Esophagus (tissue), 2 donors: ENCODE results near the gene LIMD2. TPM values are rescaled to one million over a fixed set of nuclear protein-coding genes. Genes with fewer than 3 reads are reported as not detected.

Experiments
- H3K27ac ChIP-seq, 2 donors: one replicate each; pipeline ENCODE4 v1.5.1; 2013; ENCODE audit warnings: low read depth in 2 of 2, mild to moderate bottlenecking in 2 of 2, inconsistent platforms in 1 of 2, low read length in 1 of 2, moderate library complexity in 1 of 2
- H3K27me3 ChIP-seq, 2 donors: one replicate each; pipeline ENCODE4 v1.6.1; 2013; ENCODE audit warnings: low read length in 2 of 2, control low read depth in 1 of 2, mild to moderate bottlenecking in 1 of 2; ENCODE audit not compliant: insufficient read depth in 2 of 2, control insufficient read depth in 1 of 2
- H3K36me3 ChIP-seq, 2 donors: one replicate each; pipeline ENCODE4 v1.6.1; 2013; ENCODE audit warnings: low read length in 1 of 2; ENCODE audit not compliant: control insufficient read depth in 2 of 2, insufficient read depth in 2 of 2
- H3K4me1 ChIP-seq, 2 donors: one replicate each; pipeline ENCODE4 v1.6.1; 2013; ENCODE audit warnings: low read length in 1 of 2; ENCODE audit not compliant: control insufficient read depth in 2 of 2, insufficient read depth in 2 of 2
- H3K4me3 ChIP-seq, 2 donors: one replicate each; pipeline ENCODE4 v1.5.1; 2013; ENCODE audit warnings: low read length in 2 of 2, mild to moderate bottlenecking in 2 of 2, low read depth in 1 of 2, moderate library complexity in 1 of 2
- H3K9me3 ChIP-seq, 2 donors: one replicate each; pipeline ENCODE4 v1.6.1; 2013; ENCODE audit warnings: mild to moderate bottlenecking in 2 of 2, low read depth in 1 of 2, low read length in 1 of 2, moderate library complexity in 1 of 2; ENCODE audit not compliant: control insufficient read depth in 2 of 2, insufficient read depth in 1 of 2
- WGBS, 2 donors: extraction: QIAGEN DNeasy Blood & Tissue Kit; methylation state at CpG; one replicate each; pipeline ENCODE4 v1.1.7; 2013; 5-methylcytosine and 5-hydroxymethylcytosine counted together
- polyA plus RNA-seq, 2 donors: library from polyadenylated mRNA; stranded (reverse); fragments of 200-250 nt; gene quantifications; one replicate each; pipeline ENCODE4 v1.2.3, GENCODE V29; 2013
- donor health status: healthy with polysubstance abuse.
- donor health status: Bipolar disorder and iron deficiency.

The LIMD2 gene
- polyA plus RNA-seq, 2 donors: 4.6 to 6.3 TPM

DNA sequence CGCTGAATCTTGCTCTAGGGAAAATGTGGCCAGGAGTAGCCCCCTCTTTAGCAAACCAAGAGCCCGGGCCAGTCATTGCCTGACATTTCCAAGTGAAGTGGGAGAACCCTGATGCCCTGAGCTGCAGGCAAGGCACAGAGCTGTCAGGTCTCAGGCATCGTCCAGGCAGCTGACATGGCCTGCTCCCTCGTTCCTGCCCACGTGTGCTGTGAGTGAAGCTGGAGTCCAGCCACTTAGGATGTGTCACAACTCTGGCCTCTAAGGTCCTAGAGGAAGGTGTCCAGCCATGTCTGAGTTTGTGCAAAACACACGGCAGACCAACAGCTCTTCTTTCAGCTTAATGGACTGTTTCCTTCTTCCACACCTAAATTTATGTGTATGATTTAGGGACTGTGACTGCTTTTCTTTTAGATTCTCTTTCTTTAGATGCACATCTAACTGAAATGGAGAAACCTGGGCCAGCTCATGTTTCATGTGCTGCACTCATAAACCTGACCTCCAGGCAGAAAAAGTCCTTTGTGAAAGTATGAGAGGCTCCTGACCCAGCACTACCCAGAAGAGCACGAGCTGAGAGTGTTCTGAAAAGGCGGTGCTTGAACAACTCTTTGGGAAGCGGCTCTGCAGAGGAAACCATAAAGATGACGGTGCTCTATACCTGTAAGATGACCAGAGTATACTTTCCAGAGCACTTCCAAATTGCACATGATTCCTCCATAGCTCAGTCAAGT lies 14.8 kb upstream of the LIMD2 start:
- H3K9me3 ChIP-seq: no peaks in the 10 kb centered on the region
- 78 to 82% methylated on average over 10 of the region's 10 CpGs for WGBS, 2 donors
- no peaks in the 10 kb centered on the region for H3K27me3 ChIP-seq
- H3K4me1 ChIP-seq: no peaks in the 10 kb centered on the region
- no peak overlapping the region for H3K27ac ChIP-seq
- H3K36me3 ChIP-seq: peaks cover 12% of the 10 kb centered on the region in 2 donors
- H3K4me3 ChIP-seq: no peak overlapping the region

DNA sequence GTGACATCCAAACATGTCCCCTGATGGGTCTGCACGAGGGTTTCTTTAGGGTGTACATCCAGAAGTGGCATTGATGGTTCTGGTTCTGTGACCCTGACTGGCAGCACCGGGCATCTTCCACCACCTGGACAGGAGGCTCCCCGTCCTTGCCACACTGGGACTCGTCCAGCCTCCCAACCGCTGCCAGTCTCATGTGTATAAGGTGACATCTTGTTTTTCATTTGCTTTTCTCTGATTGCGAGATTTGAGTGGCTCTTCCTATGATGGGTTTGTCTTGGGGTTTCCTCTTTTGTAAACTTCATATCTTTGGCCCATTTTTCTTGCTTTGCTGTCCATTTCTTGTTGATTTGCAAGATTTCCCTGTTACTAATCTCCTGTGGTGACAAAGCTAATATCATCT lies 9.2 kb upstream of the LIMD2 start:
- no peaks in the 10 kb centered on the region for H3K4me1 ChIP-seq
- H3K27me3 ChIP-seq: no peaks in the 10 kb centered on the region
- WGBS, 2 donors: 90 to 92% methylated on average over 6 of the region's 6 CpGs
- H3K9me3 ChIP-seq: no peaks in the 10 kb centered on the region
- no peak overlapping the region for H3K4me3 ChIP-seq
- peaks cover 8 to 25% of the 10 kb centered on the region in 2 donors for H3K36me3 ChIP-seq
- no peak overlapping the region for H3K27ac ChIP-seq

DNA sequence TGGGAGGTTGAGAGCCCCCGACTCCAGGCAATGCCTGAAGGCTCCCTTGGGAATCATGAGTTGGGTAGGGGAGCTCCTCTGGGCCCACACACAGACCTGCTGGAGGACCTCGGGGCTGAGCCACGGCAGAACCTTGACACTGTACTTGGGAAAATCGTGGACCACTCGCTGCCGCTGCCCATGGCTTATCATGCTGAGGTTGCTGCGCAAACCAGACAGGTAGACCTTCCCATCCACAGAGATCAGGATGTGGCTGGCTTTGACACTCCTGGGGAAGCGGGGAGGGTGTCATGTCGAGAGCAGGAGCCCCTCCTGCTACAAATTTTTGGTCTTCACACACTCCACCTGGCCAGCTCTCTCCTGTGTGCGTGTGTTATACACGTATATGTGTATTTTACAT lies 7.2 kb upstream of the LIMD2 start:
- Histone ChIP-seq H3K9me3 (no peaks in the 10 kb centered on the region), H3K4me3 (no peak overlapping the region), H3K36me3 (peaks cover 14 to 27% of the 10 kb centered on the region in 2 donors), H3K4me1 (no peaks in the 10 kb centered on the region), H3K27me3 (no peaks in the 10 kb centered on the region), H3K27ac (no peak overlapping the region)
- 86 to 88% methylated on average over 11 of the region's 11 CpGs for WGBS, 2 donors

DNA sequence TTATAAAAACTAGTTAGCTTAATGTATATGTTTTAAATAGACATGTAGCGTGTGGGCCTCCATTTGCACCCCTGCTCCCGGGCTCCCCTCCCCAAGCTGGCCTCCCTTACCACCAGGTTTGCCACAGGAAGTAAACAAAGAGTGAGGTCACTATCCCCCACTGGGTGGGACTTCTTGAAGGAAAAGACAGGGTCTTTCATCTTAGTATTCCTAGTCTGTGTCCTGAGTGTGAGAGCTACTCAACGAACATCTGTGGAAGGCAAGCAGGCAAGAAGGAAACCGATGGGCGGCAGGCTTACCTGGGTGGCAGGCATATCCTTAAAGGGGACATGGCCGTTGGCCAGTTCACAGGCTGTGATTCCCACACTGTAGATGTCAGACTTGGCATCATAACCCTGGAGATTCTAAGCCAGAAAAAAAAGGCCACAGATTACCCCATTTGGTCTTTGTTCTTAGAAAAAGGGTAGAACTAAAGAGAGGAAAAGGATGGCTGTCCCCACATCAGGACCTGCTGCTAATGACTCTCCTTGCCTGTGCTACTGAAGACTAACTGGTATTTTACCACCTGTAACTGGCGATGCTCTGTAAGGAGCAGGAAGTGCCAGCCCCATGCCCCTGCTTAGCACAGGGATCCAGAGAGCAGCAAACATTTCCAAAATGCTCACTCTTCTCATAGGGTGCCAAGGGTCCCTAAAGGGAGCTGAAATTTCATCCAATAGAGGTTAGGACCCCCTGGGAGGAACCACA lies 6.6 kb upstream of the LIMD2 start:
- H3K4me1 ChIP-seq: no peaks in the 10 kb centered on the region
- H3K9me3 ChIP-seq: no peaks in the 10 kb centered on the region
- no peak overlapping the region for H3K27ac ChIP-seq
- WGBS, 2 donors: 73 to 80% methylated on average over 7 of the region's 7 CpGs
- H3K27me3 ChIP-seq: no peaks in the 10 kb centered on the region
- H3K36me3 ChIP-seq: peaks cover 14 to 27% of the 10 kb centered on the region in 2 donors
- H3K4me3 ChIP-seq: no peak overlapping the region

DNA sequence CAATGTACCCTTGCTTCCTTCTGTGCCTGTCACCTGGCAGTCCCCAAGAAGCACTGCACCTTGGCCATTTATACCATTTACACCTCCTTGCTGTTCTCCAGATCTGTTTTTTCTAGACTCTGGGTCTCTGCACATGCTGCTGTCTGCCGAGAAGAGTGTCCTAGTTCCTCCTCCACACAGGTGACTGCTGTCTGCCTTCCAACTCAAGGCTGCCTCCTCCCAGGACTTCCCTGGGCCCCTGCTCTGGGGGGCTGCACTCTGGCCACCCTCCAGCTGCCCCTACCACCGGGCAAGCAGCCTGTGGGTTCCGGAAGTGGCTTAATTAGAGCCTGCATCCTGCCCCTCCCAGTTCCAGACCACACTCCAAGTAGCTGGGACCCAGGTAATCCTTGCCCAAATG lies 5.7 kb upstream of the LIMD2 start:
- 63 to 65% methylated on average over 3 of the region's 3 CpGs for WGBS, 2 donors
- no peak overlapping the region for H3K27ac ChIP-seq
- H3K9me3 ChIP-seq: no peaks in the 10 kb centered on the region
- no peak overlapping the region for H3K4me3 ChIP-seq
- H3K36me3 ChIP-seq: peaks cover 10 to 24% of the 10 kb centered on the region in 2 donors
- peaks cover 0 to 4% of the 10 kb centered on the region in 2 donors for H3K4me1 ChIP-seq
- no peaks in the 10 kb centered on the region for H3K27me3 ChIP-seq

DNA sequence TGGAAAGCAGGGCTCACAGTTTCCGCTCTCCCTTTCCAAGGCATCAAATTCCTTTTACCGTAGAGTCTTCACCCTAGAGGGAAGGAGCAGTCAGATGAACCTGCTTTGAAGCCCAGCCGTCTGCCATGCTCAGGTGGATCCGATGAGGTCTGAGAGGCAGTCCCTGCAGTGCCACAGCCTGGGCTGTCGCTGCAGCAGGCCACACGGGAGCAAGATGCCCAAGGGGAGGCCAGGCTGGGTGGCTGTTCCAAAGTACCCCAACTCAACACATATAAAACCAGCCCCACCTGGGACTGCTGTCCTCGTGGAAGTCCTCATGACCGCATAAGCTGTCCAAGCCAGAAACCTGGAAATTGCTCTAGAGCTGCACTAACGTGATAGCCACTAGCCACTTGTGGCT lies 4.9 kb upstream of the LIMD2 start:
- Histone ChIP-seq H3K4me1 (peaks cover 4 to 8% of the 10 kb centered on the region in 2 donors), H3K27me3 (no peaks in the 10 kb centered on the region), H3K27ac (no peak overlapping the region), H3K4me3 (no peak overlapping the region), H3K36me3 (peaks cover 6 to 20% of the 10 kb centered on the region in 2 donors), H3K9me3 (no peaks in the 10 kb centered on the region)
- WGBS, 2 donors: 86 to 89% methylated on average over 9 of the region's 9 CpGs

DNA sequence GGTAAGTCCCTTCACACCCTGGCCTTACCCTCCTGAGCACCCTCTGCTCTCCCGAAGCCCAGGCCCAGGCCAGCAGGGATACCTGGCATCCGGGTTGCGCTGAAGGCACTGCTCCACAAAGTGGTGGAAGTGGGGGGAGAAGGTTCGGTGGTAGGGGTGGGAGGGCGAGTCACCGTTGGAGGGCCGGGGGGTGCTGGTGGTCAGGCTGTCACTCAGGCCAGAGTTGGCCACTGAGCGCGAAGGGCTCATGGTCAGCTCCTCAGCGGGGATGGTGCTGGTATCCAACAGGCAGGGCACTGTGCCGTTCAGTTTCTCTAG lies 4.3 kb upstream of the LIMD2 start:
- Histone ChIP-seq H3K36me3 (peaks cover 5 to 17% of the 10 kb centered on the region in 2 donors), H3K27me3 (no peaks in the 10 kb centered on the region), H3K9me3 (no peaks in the 10 kb centered on the region), H3K4me1 (peaks cover 4 to 8% of the 10 kb centered on the region in 2 donors), H3K27ac (no peak overlapping the region), H3K4me3 (no peak overlapping the region)
- WGBS, 2 donors: 92 to 98% methylated on average over 11 of the region's 11 CpGs

DNA sequence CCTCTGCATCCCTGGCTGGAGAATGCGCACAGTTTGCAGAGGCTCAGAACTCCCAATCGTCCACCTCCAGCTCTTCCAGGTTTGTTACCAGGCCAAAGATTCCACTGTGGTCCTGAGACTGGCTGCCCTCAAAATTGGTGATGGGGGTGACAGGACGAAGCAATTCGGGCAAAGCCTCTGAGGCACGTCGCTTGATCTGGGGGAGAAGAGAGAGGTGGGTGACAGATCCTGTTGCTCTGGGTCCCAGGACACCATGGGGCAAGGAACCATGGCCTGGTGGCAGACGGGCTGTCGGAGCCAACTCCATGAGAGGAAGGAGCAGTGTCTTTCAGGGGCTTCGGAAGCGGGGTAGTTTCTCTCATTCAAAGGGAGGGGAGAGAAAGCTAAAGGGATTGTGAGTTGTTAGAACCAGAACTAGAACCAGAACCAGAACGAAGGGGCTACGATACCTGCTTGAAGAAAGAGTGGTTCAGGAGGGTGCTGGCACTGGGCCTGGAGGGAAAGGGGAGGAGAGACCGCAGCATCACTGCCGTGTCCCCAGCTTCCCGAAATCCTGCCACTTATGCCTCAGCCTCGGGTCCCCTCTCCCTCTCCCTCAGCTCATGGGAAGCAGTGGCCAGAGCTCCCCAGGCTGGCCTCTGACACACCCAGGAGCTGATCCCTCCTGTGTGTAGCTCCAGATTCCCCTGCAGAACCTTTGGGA lies 3.8 kb upstream of the LIMD2 start:
- peaks cover 4 to 8% of the 10 kb centered on the region in 2 donors for H3K4me1 ChIP-seq
- 88 to 91% methylated on average over 16 of the region's 16 CpGs for WGBS, 2 donors

DNA sequence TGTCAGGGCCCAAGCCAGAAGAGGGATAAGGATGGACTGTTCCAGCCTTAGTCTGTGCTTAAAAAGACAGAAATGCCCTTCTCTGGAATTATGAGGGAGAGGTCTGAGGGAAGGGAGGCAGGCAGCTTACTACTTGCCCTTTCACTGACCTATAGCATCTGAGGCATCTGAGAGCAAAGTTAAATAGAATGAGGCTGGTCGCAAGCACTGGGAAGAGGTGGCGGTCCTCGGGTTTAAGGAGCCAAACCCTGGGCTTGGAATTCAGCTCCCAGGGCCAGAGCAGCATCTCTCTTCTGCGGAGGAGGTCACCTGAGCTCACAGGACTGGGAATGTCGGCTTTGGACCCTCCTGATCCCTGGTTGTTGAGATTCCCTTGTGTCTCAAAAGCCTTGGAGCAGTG lies 3.1 kb upstream of the LIMD2 start:
- 87 to 88% methylated on average over 5 of the region's 5 CpGs for WGBS, 2 donors
- Histone ChIP-seq H3K36me3 (peaks cover 5 to 14% of the 10 kb centered on the region in 2 donors), H3K27ac (no peak overlapping the region), H3K4me1 (peaks cover 6 to 8% of the 10 kb centered on the region in 2 donors), H3K4me3 (no peak overlapping the region), H3K9me3 (no peaks in the 10 kb centered on the region), H3K27me3 (no peaks in the 10 kb centered on the region)

More for the DNA sequence above, 3.8 kb upstream of the LIMD2 start:
- Histone ChIP-seq H3K4me3 (no peak overlapping the region), H3K27ac (no peak overlapping the region), H3K9me3 (no peaks in the 10 kb centered on the region), H3K36me3 (peaks cover 5 to 14% of the 10 kb centered on the region in 2 donors), H3K27me3 (no peaks in the 10 kb centered on the region)
